ENCODE data around the gene GLI2.
A peak's percentile ranks its signal among the peaks of the same experiment; 100 is the strongest.

DNA sequence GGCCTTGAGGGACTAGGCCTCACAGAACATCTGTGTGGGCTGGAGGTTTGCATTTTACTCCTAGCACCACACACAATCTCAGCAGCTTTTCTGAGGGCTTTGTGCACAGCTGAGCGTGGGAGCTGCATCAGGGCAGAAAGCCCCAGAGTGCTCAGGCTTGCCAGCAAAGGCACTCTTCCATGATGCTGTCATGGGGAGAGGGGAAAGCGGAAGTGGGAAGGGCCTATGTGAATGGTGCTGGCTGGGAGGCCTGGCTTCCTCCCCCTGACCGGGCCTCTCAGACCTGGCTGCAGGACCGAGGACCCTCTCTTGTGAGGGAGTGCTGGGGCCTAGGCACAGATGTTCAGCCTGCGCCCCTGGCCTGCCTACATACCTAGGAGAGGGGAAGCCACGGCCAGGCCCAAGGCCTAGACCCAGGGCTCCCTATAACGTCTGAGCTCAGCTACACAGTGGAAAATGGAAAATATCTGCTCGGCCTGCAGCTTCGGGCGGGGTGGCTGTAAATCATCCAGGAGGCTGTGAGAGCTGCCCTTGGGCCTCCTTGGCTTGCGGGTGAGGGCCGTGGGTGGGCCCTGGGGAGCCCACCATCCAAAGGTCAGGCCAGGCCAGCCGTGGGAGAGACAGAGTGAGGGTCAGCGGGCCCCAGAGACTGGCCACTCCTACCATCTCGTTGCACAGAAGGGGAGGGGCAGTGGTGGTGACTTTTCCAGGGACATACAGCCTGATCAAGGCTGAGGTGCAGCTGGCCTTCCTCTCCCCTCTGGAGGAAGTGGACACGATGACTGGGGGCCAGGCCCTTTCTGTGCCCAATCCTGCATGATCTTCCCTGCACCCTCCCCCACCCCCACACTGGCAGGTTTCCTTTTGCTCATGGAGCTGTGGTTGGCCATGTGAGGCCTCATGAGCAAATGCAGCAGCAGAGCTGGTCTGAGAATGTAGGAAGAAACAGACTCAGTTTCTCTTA is 22.8 kb downstream of the GLI2 start:
- no peak for TF ChIP-seq EP300 (IDR thresholded peaks at IDR 0.05)
- TF ChIP-seq POLR2A (IDR thresholded peaks at IDR 0.05): no peak
- TF ChIP-seq, protein P1, sequence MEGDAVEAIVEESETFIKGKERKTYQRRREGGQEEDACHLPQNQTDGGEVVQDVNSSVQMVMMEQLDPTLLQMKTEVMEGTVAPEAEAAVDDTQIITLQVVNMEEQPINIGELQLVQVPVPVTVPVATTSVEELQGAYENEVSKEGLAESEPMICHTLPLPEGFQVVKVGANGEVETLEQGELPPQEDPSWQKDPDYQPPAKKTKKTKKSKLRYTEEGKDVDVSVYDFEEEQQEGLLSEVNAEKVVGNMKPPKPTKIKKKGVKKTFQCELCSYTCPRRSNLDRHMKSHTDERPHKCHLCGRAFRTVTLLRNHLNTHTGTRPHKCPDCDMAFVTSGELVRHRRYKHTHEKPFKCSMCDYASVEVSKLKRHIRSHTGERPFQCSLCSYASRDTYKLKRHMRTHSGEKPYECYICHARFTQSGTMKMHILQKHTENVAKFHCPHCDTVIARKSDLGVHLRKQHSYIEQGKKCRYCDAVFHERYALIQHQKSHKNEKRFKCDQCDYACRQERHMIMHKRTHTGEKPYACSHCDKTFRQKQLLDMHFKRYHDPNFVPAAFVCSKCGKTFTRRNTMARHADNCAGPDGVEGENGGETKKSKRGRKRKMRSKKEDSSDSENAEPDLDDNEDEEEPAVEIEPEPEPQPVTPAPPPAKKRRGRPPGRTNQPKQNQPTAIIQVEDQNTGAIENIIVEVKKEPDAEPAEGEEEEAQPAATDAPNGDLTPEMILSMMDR (IDR thresholded peaks at IDR 0.05): no peak
- TF ChIP-seq POLR2AphosphoS5 (IDR thresholded peaks at IDR 0.05): peak in 2 of 4 donors; percentile 16 to 21
